Fibroblast of mammary gland (primary cell): ENCODE measurements around the gene DIO2.
A peak's percentile ranks its signal among the peaks of the same experiment; 100 is the strongest.

Source experiments
- DNase-seq: peaks from one replicate; pipeline ENCODE4 v3.0.0-alpha.2; 2010; ENCODE audit warnings: low read depth
- H3K4me3 ChIP-seq: 2 replicates; pipeline ENCODE4 v1.5.1; 2011; ENCODE audit warnings: low read depth, mild to moderate bottlenecking, low read length, moderate library complexity; ENCODE audit not compliant: control insufficient read depth
- CTCF ChIP-seq: conservative IDR thresholded peaks from 2 replicates; pipeline ENCODE4 v1.5.1; 2011; ENCODE audit warnings: low read depth, low read length, inconsistent platforms; ENCODE audit not compliant: control insufficient read depth, insufficient read depth

The DIO2 gene

GRCh38 chr14:80206351-80207080, 4.8 kb downstream of the DIO2 start:
- no peak overlapping the region for H3K4me3 ChIP-seq
- DNase-seq = no peak
- no peak for TF ChIP-seq CTCF

DNA sequence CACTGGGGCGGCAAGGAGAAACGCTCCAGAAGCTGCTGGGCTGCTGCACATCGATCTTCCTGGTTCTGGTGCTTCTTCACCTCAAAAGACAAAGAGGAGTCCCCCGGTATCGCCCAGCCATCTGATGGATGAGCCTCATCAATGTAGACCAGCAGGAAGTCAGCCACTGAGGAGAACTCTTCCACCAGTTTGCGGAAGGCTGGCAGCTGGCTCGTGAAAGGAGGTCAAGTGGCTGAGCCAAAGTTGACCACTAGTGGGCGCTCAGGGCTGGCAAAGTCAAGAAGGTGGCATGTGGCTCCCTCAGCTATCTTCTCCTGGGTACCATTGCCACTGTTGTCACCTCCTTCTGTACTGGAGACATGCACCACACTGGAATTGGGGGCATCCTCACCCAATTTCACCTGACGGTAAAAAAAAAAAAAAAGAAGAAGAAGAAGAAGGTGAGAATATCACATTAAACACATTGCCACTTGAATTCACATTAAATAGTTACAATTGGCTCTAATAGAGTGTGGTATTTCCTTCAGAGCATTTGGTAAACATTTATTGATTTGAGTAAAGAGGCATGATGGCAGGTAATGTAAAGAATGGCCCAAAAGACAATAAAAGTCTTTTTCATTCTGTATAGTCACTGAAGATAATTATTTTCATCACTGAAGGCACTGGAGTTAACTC, 8.3 kb downstream of the DIO2 start:
- TF ChIP-seq CTCF = peak; percentile 51
- no peak overlapping the region for H3K4me3 ChIP-seq
- peak; percentile 18 for DNase-seq

GRCh38 chr14:80200093-80200492, 11.2 kb downstream of the DIO2 start:
- DNase-seq = no peak
- no peak for TF ChIP-seq CTCF
- H3K4me3 ChIP-seq = no peak overlapping the region

DNA sequence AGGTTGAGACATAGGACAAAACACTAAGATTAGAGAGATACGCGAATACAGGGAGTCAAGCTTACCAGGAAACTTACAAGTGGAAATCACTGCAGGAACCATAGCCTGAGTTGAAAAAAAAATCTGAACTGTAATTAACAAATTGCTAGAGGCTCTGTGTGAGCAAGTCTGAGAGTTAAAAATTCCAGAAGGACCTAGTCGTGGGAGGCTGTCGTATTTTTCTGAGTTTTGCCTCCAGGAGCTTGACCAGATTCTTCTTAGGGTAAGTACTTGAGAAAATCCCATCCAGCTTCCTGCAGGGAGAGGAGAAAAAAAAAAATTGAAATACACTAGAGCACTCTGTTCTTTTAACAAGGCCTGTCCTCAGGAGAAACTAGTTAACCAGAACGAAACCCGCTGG, 22.7 kb downstream of the DIO2 start:
- H3K4me3 ChIP-seq = no peak overlapping the region
- no peak for DNase-seq
- TF ChIP-seq CTCF = no peak

DNA sequence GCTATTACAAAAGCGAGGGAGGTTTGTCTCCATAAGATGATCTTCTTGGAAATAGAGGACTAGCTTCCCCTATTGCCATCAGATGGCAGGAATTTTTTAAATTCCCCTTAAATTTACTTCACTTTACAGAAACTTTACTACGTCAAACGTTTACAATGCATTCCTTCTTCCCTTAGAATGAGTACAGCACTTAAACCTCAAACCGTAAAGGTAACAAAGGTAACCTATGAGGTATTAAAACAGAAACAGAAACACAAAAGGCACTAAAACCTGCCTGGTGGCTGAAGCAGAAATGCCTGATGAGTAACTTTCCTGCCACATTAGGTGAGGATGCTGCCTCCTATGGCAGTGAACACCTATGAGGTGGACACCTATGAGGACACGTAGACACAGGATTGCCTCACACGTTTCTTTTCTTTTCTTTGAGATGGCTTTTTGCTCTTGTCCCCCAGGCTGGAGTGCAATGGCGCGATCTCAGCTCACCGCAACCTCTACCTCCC, 25.0 kb downstream of the DIO2 start:
- TF ChIP-seq CTCF = no peak
- no peak for DNase-seq
- H3K4me3 ChIP-seq = no peak overlapping the region

DNA sequence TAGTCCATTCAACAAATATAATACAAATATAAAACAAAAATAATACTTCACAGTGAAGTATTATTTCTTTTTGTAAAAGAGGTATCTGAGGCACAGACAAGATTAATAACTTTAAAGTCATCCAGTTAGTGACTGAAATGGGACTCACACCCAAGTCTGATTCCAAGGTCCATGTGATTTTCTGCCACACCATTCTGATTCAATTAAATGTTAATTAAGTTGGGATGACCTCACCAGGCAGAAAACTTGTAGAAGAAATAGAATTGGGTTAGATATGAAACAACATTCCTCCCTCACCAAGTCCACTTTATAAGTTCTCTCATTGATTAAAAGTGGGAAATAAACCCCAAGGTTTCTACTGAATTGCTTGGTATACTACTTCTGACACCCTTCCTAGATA, 34.4 kb downstream of the DIO2 start:
- no peak for TF ChIP-seq CTCF
- H3K4me3 ChIP-seq = no peak overlapping the region
- DNase-seq = no peak
